T-helper 1 cell treated with Interleukin-12 subunit alpha and Interleukin-12 subunit beta and Interleukin-4 antibody, amounts not matched to agents 30 ng/mL and 1 ng/mL, for 36 hours (primary cell): ENCODE results near the gene RNF157. TPM values are rescaled to one million over a fixed set of nuclear protein-coding genes. Genes with fewer than 3 reads are reported as not detected.

ENCODE experiments used
- intact Hi-C: fragments of 100-400 bp; cut with micrococcal nuclease; formaldehyde crosslinking; loops from one replicate; pipeline ENCODE4 v1.15.1; 2024
- total RNA-seq: library from RNA; stranded (reverse); gene quantifications from 2 replicates; pipeline ENCODE4 v1.2.3, GENCODE V29; 2022

RNF157 gene
- total RNA-seq, 1 donor from 2014 or later: 104 TPM

DNA sequence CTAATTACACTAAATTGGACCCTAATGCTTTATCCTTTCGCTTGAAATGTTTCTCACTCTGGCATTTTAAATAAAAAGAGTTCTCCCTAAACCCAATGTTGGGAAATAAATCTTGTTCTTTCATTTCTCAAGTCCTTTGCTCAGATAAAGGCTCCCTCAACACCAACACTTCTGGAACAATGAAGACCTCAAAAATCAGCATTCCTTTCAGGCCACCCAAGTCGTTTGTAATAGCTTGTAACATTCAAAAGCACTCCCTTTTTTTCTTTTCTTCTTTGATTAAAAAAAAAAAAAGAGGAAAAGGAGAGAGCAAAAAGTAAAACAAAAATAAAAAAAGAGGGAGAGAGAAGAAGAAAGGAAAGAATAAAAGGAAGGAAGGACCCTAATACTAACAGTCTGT is 76.0 kb downstream of the RNF157 start:
- intact Hi-C loops: no loop called here

DNA sequence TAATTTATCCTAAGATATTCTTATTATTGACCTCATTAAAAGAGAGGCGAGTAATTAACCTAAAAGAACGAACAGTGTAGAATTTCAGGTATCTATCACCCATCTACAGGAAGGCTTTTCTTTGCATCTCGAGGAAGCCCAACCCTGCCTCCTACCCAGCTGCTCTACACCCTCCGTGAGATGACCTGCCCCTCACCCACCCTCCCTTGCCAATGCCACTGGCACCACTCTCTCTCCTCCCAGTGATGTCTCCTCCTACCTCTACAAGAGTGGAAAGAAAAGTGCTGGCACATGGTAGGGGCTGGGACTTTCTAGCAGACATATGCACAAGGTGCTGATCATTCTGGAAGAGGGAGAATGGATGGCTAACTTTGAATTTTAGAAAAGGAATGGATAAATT is 76.4 kb downstream of the RNF157 start:
- intact Hi-C loops: no loop called here

DNA sequence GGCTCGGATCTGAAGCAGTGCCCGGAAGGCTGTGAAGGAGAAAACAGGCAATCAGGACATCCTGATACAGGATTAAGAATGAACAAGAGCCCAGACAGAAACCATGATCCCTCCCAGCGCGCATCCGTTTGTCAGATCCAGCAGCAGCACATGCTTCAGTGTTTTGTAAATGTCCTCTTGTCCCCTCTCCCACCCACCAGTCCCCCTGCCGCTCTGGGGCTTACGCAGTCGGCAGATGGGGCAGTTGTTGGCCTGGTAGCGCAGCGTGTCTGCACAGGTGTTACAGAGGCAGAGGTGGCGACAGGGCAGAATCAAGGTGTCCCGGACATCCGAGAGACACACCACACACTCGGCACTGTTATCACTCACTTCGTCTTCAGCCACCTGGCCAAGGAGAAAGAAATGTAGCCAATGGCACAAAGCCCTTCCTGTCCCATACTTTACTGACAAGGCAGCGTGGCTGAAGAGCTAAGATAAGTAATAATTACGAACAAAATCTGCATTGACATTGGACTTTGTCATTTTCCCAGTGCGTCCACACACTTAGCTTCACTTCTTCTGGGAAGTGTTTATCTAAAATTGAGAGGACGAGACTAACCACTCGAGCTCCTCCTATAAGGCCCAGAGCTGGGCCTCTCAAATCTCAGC is 78.5 kb downstream of the RNF157 start:
- intact Hi-C loops: no loop called here

DNA sequence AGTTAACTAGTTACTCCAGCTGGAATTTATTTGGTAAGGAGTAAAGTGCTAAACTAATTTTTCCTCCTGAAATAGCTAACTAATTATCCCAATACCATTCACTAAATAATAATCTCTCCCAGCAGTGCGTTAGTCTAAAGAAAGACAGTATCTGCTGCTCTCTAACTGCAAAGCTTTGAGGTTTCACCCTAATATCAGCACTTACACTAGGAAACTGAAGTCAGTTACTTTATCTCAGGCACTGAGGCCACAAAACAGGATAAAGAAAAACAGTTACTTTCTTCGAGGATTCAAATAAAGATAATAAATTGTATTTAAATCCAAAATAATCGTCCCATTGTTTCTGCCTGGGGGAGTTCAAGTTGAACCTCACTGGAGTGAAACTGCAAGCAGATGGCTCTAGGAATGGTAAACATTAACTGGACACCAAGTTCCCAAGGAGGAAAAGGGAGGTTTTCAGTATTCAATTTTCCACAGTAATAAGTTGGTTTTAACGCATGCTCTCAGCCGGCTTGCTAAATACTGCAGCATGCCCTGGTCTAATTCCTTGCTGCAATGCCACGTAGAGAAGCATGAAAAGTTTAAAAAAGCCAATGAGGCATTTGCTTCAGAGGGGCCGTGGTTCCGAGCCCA is 79.3 kb downstream of the RNF157 start:
- intact Hi-C loops: no loop called here

DNA sequence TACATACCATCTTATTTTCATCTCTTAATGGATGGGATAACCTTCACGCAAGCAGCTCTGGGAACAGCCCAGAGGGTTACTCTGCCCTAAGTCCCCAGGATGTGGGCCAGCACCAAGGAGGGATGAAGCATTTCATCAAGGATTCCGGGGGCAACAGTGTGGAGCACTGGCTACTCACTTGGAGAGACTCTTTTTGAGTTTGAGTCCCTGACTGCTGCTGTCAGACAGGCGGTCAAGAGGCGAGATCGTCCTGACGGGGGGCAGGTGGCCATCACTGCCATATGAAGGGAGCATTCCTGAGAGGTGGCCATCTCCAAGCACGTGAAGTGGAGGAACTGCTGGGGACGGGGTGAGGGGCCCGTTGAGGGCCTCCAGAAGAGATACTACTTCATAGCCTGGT is 81.1 kb downstream of the RNF157 start:
- intact Hi-C loops: no loop called here

DNA sequence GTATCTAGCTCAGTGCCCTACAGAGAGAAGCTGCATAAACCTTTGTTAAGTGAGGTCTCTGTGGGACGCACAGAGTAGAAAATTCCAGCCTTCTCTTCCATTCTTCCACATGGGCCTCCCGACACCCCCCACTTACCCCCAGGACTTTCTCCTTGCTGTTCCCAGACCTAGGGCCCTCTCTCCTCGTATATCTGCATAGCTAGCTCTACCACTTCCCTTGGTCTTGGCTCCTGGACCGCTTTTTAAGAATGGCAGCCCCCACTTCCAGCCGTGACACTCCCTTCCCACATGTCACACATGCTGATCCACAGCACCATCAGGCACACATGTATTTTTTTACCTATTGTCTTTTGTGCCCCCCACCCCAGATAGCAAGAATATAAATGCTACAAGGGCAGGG is 82.5 kb downstream of the RNF157 start:
- intact Hi-C loops: no loop called here

DNA sequence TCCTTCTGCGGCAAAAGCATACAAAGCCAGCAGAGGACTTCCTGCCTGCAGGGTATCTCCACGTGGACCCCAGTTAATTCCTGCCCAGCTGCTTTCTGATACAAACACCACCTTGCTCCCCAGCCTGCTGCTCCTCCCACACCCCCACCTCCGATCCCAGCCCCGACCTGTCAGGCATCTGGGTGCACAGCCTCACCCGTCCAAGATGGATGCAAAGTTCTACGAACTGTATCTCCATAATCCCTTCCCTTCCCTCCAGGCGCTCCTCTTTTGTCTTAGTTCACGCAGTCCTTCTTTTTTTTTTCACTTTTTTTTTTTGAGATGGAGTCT is 83.7 kb downstream of the RNF157 start:
- intact Hi-C loops: no loop called here

DNA sequence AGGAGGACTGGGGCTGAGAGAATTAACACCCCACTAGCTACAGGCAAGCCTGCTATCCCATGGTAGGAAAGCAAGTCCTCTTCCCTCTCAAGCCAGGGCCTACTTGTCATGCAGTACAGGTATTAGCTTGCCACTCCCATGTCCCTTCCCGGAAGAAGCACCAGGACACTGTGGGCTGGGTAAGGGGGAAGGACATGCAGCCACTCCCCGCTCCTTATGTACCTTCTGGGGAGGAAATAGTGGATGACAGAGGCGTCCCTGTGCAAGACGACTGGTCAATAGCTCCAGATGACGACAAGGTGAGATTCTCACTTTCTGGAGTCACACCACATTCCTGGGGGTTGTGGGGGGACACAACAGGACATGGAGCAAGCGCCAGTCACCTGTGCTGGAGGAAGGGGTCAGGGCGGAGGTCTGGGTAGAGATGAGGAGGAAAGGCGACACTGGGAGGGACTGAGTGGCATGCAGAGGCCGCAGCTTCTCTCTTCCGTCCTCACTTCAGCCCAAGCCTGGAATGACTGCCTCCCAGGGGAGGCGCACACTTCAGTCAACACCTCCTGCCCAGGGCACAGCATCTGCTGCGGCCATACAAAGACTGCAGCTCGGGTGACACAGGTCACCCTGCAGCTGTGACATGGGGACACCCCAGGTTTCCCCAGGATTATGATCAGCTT is 84.2 kb downstream of the RNF157 start:
- intact Hi-C loops: no loop called here

DNA sequence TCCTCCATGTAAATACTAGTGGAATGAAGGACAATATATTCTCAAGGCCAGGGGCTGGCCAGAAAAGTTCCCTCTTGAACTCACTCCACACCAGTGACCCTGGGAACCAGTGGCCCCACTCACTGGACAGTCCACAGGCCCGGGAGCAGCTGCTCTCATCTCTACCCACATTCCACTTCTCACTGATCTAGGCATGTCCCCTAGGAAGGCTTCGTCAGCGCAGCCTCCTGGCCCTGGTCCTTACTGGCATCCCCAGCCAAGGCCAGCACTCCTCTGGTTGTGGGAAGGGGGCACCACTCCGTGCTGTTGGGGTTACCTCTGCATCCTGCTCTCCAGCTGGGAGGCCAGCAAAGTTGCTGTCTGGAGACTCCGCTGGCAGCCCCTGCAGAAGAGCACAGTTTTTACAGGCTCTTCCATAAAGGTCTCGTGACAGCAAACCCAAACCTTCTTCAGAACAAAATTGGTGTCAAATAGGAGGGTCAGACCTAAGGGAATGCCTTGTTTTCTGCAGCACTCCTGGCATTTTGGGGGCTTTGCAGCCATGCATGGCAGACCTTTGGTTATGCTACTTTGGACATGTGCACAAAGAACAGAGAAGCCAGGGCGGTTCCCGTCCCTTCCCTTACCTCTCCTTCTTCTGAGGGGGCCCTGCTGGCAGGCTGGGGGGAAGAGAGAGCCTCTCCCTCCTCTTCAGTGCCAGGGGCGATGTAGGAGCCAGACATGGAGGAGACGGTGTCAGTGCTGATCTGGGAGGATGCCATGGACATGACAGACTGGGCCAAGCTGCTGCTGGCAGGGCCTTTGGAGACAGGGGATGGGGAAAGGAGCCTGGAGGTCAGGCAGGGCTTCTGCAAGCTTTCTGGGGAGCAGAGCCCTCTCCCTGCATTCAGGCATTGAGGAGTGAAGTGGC is 85.1 kb downstream of the RNF157 start:
- intact Hi-C loops: no loop called here

DNA sequence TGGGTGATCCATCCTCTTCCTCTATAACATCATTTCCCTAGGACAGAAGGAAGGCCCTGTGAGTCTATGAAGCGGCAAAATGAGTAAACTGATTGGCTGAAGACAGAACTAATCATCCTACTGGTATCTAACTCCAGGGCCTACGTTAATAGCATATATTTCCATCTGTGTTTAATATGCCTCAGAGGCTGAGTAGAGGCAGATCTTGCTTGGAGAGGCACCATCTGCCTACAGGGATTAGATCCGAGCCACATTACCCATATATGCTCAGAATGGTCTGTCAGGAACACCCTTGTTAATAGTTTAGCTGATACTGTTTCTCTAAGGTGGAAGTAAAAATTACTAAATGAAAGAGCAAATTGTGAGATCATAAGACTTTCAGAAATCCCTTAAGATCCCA is 86.0 kb downstream of the RNF157 start:
- intact Hi-C loops: no loop called here

DNA sequence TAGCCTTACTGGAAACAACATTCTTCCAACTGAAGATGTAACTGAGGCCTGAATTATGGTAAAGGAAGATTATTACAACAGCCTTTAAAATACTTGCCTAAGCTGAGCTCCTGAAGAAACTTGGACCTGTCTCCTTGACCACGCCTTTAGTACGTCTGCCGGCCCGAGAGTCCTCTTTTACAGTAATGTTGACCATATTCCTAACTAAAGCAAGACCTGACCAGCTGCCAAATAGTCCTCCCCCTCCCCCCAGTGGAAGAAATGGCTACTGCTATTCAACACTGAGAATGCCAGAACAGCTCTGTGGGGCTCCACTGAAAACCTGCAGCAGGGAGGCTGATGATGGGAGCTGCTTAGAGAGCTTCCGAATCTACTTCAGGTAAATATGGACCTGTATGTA is 86.7 kb downstream of the RNF157 start:
- intact Hi-C loops: no loop called here

DNA sequence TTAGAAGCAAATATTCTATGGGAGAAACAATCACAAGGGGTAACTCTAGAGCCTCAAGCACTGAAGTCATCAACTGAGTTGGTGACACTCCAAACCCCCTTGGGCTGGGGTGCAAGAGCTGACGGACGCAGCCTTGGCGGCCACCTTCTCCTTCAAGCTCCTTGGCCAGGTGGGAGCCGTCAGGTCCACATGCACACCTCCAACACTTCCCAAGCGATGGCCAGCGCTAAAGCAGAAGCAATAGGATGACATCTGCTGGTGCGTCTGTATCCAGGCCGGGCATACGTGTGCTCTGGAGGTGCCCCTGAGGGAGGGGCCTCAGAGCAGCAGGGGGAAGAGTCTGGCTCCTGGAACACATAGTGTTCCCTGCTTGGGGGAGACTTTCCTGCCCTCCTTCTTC is 87.1 kb downstream of the RNF157 start:
- intact Hi-C loops: no loop called here

DNA sequence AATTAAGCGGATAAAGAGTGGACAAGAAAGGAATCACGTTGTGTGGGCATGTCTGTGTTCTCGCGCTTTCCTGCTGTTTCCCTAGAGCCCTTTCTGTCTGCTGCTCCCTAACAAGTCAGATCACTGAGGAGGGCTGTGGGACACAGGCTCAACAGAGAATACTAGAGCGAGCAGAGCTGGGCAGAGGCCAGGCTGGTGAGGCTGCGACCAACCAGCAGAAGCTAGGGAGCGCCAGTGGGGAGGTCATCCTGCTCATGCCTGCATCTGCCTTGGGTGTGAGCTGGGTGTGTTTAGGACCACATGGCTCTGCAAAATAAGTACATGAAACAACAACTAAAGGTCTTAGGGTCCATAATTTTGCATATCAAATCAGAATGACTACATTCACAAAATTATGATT is 87.7 kb downstream of the RNF157 start:
- intact Hi-C loops: no loop called here

DNA sequence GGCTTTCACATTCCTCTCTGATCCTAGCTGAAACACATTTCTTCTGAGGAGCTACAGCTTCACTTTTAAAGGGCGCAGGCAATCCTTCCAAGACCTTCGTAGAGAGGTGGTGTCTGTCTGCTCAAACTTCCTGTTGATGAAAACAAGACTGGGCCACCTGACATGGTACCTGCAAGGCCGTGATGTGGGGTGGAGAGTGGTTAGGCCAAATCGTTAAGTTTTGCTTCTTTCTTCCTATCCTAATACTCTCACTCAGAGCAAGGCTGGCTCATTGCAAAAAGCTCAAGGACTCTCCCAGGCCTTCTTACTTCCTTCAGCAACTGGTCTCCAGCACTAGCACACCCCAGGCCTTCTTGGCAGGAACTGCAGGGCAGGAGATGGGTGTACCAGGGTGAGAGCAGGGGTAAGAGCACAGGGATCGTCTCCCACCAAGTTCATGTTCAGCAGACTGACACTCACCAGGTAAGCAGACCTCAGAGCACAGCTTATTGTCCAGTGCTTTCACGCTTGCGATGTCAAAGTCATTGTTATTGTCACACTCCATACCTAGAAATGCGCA is 88.3 kb downstream of the RNF157 start:
- intact Hi-C loops: no loop called here

DNA sequence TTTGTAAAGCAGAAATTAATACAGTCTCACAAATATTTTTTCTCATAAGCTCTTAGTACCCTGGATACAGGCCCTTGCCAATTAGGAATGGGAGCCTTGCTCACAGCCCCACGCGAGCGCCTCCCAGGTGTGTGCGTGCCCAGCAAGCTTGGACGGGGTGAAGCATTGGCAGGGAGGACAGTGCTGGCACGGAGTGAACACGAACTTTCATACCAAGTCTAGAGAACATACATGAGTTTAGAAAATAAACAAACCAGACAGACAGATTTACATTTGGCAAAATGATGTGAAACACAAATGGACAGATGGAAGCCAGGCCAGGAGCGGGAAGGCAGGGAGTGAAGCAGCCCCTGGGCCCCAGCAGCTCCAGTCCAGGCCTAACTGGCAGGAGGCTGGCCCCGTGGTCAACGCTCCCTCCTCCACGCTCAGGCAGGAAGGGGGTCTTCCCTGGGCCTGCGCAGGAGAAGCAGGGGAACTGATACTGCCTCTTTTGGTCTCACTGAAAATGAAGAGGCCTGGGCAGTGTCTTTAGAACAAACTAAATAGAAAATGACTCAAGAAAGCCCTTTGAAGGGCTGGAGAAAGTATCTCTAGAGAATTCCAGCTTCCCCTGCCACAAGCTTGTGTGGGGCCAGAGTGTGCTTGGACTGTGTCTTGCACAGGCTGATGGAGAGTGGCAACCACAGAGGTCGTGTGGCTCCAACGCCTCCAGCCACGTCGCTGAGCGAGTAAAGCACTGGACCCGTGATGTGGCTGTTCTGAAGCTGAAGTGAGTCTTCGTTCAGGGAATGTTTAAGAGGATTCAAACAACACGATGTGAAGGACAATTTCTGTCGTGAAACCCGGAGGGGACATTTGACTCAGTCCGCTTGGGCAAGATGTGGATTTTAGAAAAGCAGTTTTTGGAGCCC is 89.3 kb downstream of the RNF157 start:
- intact Hi-C loops: no loop called here

DNA sequence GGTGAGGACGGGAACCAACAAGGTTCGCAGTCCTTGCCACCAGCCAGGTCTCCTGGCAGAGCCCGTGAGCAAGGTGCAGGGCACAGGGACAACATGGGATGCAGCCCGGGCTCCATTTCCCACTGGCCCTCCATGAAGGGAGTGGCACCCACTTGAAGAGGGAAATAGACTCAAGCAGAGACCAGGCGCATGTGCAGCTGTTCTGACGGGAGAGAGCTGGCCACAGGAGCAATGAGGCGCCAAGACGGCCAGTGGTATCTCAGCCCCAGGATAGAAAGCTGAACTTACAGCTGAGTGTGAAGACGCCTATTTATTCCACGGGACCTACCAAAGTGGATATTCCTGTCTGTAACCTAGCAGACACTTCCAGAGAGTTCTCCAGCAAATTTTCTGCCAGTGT is 91.1 kb downstream of the RNF157 start:
- intact Hi-C loops: no loop called here

DNA sequence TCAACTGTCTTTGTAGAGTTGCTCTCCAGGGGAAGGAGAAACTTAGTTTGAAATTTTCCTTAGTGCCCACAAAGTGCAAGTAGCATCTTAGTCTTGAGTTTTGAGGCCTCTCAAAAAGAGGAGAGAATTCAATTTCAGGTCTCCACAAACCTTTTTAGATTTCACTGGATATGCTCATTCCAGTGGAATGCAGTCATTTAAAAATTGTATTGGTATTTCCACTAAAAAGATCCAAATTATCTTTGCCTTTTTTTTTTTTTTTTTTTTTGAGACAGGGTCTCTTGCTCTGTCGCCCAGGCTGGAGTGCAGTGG is 92.3 kb downstream of the RNF157 start:
- intact Hi-C loops: no loop called here

DNA sequence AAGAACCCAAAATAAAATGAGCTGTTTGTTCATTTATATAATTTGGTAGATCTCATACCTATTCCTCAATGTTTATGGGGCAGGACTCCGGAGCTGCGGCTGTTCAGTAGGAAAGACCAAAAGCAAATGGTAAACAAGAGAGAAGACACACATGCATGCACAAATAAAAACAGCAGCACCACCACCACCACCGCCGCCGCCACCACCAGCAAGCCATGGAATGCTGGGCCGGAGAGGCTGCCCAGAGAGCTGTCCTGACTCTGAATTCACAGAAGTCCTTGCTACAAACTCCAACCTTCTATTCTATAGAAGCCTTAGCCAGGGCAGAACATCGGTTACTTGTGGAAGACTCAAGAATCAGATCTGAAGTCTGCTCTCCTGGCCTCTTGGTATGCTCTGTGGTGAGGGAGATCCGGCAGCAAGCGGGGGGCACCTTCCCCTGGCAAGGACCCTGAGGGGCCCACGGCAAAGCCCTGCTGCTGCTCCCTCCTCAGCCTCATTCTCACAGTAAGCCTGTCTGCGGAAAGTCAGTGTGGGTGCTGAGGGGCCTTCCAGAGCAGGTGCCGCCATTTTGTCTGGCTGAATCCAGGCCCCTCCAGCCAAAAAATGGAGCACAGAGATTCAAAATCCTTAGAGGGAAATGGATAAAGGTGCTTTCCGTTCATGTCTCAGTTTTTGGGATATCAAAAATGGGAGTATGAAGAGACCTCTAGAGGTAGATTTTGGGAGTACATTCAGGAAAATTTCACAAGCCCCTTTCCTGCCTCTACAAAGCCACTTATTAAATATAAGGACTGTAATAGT is 92.9 kb downstream of the RNF157 start:
- intact Hi-C loops: no loop called here

DNA sequence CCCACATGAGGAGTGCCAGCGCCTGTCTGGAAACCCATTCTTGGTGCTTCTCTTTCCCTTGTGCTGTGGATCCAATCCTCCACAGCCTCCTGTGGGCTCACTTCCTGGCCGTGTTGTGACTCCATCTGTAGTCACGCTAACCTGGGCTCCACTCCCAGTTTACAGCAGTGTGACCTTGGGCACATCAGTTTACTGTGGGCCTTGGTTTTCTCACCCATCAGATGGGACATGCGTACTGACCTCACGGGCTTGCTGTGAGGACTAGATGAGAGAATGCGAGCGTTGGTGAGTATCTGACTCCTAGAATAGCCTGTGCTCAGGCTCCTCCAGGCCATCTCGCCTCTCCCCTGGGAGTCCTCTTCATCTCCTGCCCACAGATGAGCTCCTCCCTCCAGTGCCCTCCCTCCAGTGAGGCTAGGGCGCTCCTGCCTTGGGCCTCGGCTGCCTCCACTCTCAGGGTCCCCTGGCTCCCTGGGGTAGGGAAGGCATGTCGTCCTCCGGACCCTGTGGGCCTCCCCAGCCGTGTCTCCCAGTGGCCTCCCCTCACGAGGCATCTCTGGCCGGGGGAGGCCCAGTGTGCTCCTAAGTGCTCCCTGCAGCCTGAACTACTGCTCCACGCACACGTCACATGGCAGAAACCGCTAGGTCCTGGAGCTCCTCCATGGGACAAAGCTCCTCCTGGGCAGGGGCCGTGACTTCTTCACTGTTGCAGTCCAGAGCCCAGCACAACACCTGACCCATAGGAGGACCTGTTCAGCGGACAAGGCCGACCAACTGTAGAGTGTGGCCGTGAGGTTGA is 94.0 kb downstream of the RNF157 start:
- intact Hi-C loops: no loop called here
